GM18519 (cell line): ENCODE measurements around the gene NKIRAS1.

Experiments used
- ATAC-seq: cut with Tn5 transposase; IDR thresholded peaks from one replicate; pipeline ENCODE4 v1.9.1; 2021; ENCODE audit warnings: mild to moderate bottlenecking, moderate library complexity; ENCODE audit not compliant: unreplicated experiment, low FRiP score

Gene NKIRAS1

DNA sequence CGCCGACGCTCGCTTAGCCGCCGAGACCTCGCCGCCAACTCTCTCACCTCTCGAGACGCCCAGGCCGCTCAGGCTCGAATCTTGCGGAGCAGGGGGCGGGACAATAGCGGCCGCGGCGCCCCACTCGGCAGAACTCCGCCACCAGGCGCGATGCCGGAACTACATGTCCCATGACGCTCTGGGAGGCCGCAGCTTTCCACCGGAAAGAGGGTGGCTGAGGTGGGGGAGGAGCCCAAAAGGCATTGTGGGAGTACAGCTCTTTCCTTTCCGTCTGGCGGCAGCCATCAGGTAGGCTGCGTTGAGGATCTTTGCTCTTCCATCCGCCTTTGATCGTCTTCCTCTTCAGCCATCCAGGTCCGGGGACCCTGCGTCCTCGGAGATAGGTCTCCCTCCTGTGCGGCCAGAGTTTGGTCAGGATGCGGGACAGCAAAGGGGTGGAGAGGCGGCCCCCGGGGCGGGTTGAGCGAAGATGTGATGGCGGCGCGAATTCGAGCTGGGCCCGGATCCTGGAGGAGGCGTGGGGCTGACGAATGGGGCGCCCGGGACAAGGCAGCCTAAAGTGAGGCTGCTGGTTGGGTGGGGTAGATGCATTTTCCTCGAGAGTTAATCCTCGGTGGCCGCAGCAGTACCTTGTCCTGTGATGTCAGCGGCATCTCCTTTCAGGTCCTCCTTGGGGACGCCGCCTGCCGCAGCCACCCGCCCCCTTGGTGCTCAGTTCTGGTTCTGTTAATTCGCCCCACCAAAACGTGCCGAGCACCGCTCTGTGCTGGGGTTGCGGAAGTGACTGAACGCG is at the start of gene NKIRAS1, which contains the start of gene RPL15:
Gene NKIRAS1, minus strand, starts transcription at position 105 of the 793 bp plus-strand sequence. CDS start 6,086 bp downstream, outside the sequence.
Gene RPL15, plus strand, starts transcription at position 247 of the 793 bp plus-strand sequence. CDS start 728 bp downstream, outside the sequence.
- ATAC-seq = peak; percentile 90

DNA sequence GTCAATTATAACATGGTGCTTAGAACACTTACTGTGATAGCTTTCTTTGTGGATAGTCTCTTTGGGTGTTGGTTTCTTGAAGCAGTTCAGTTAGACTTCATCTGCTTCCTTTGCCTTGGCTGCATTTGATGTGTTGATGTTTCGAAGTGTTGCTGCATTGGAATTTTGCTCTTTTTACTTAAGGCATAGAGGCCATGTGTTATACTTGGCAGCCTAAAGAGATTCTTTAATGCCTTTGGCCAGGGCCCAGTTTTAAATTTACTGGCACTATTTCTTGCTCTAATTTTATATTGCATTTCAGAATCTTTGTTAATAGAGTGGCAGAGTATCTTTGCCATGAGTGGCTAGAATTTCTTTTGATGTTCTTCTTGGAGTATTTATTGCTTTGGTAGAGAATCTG is 49.5 kb upstream of the NKIRAS1 start:
- ATAC-seq = no peak

DNA sequence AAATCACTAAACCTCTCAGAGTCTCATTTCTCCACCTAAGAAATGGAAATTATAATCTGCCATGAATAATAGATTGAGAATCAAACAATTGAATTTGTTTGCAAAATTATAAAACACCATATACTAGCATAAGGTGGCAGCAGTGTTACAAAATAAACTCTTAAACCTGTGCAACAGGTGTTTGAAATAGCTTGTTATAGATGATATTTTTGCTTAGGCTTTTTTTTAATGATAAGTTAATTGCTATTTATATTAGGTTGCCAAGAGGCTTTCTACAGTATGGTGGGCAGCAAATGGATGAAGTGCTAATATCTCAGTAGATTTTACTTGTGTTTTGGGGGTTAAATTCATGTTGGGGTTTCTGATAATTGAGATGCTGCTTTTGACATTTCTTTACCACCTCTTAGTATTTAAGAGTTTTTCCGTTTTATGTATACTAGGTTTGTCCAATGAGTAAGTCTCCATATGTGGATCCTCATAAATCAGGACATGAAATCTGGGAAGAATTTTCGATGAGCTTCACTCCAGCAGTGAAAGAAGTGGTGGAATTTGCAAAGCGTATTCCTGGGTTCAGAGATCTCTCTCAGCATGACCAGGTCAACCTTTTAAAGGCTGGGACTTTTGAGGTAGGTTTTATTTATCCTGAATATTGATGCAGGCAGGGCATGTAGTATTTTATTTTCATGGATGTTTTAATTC is 47.9 kb upstream of the NKIRAS1 start:
- no peak for ATAC-seq

DNA sequence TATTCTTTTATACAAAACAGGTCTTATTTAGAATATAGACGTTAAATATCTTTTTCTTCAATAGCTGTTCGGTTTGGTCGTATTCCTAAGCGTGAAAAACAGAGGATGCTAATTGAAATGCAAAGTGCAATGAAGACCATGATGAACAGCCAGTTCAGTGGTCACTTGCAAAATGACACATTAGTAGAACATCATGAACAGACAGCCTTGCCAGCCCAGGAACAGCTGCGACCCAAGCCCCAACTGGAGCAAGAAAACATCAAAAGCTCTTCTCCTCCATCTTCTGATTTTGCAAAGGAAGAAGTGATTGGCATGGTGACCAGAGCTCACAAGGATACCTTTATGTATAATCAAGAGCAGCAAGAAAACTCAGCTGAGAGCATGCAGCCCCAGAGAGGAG is 45.1 kb upstream of the NKIRAS1 start:
- no peak for ATAC-seq

DNA sequence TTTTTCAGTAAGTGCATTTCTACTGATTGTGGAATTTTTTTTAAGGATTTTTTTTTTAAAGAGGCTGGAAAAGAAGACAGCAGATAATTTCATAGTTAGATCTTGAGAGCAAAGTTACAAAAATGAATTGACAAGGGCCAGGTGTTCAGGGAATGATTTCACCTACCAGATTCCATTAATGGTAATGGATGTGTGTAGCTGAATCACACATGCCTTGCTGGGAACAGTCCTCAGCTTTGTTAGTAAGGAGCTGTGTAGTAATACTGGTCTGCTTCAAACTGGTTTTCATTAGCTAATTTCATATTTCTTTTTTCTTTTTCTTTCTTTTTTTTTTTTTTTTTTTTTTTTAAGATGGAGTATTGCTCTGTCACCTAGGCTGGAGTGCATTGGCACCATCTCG is 44.3 kb upstream of the NKIRAS1 start:
- no peak for ATAC-seq

DNA sequence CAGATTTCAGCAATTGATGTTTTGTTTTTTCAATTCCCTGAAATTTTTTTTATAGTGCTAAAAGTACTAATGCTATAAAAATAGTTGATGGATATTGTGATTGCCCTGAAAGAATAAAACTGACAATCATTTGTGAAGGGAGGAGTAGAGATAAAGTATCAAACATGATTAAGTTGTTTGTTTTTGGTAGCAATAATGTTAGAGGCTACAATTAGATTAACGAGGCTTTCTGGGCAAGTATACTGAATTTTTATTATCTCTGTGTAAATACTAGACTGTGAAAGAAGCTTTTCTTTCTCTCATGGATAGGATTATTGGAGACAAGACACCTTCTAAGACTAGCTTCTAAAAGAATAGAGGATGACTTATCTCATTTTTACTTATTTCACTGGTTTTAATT is 43.9 kb upstream of the NKIRAS1 start:
- ATAC-seq = no peak

DNA sequence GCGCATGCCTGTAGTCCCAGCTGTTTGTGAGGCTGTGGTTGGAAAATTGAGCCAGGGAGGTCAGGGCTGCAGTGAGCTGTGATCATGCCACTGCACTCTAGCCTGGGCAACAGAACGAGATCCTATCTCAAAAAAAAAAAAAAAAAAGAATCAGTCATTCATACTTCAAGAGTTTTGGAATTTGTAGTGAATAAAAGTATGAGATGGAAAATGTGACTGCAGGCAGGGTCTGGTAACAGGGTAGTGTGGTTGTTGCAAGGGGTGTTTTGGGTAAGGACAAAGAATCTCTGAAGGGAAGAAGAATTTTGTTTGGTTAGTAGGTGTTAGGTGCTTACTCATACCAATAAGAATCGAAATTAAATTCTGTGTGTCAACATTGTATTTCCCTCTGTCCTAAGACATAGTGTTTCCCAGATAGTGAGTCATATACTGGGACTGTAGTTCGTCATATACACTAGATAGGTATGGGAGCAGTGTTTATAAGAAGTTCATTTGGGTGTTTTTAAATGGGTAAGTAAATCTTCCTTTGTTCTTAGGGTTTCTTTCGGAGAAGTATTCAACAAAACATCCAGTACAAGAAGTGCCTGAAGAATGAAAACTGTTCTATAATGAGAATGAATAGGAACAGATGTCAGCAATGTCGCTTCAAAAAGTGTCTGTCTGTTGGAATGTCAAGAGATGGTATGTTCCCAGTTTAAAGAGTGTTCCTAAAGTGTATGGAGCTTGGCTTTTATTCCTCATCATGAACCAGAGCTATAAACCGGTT is 42.5 kb upstream of the NKIRAS1 start:
- no peak for ATAC-seq

DNA sequence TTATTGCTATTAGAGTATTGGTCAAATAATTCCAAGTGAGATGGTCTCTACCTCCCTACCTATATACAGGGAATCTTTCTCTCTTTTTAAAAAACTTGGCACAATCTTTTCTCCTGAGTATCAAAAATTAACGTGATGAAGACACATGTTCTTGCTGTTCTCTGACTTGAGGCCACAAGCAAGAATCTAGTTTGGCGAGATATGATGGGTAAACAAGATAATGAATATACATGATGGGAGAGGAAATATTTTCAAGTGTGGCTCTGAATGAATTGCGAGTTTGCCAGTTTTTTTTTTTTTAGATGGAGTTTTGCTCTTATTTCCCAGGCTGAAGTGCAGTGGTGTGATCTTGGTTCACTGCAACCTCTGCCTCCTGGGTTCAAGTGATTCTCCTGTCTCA is 39.9 kb upstream of the NKIRAS1 start:
- no peak for ATAC-seq

DNA sequence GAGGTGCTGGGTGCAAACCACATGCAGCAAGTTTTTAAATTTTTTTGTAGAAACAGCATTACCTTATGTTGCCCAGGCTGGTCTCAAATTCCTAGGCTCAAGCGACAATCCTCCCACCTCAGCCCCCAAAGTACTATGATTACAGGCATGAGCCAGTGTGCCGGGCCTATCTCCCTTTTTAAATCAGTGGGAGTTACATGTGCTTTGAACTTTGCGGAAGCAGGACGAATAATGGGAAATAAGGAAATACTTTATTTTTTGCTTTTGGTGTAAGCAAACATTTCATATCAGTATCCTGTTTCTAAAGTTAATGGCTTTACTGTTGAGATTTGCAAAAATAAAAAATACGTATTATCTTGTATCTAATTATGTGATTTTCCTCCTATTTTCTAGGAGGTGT is 37.4 kb upstream of the NKIRAS1 start:
- ATAC-seq = no peak

DNA sequence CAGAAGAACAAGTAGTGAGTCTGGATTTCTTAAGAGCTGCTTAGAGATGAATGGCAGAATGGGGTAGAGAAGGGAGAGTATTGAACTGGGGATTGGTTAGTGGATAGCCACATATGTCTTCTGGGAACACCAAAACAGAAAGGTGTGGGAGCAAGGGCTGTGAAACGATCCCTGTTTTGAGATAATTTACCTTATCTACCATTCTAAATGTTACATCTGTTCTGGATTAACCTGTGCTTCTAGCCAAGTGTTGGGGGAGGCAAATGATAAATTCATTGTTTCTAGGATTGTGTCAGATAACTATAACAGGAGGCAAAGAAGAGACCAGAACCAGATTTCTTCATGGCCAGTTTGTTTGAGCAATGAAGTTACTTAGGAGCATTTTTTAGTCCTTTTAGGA is 36.7 kb upstream of the NKIRAS1 start:
- no peak for ATAC-seq

DNA sequence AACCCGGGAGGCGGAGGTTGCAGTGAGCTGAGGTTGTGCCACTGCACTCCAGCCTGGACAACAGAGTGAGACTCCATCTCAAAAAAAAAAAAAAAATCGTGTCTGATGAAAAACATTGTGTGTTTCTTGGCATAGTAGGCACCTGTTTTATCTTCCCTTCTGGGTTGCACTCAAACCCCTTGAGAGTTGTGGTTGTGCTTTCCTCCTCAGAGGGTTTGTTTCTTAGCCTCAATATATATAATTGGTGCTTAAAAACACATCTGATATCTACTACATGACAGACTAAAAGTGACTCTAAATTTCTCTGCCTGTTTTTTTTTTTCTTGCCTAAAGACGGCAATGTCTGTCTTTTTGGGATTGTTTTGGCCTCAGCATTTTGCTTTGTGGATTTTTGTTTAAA is 35.9 kb upstream of the NKIRAS1 start:
- peak; percentile 31 for ATAC-seq

DNA sequence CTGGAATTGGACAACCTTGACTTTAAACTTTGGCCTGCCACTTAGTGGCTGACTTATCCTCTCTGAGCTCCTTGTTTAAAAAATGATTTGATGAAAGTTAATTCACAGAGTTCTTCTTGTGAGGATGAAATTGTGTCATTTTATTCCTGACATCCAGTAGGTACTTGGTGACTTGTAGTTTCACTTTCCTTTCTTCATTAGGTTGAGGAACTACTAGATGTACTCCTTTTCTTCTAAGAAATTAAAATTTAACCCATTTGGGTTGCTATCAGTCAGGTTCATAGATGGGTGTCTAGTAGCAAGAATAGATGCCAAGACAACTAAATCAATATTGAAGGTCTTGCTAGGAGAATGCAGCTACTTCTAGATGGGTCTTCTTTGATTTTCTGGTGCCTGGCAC is 33.5 kb upstream of the NKIRAS1 start:
- no peak for ATAC-seq

DNA sequence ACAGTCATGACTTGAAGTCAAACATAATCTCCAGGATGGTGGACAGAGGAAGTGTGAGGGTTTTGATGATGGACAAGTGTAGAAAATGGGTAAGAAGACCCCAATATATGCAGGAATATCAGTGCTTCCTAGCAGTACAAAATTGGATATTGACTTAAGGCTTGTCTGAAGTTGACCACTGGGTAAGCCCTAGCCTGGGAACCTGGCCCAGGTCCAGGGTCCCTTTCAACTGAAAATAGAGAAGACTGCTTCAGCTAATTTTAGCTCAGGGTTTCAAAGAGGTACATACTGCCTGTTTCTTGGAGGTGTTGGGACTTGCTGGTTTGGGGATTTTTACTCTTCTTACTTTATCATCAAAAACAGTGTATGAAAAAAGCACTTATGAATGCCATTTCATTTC is 33.0 kb upstream of the NKIRAS1 start:
- ATAC-seq = no peak

DNA sequence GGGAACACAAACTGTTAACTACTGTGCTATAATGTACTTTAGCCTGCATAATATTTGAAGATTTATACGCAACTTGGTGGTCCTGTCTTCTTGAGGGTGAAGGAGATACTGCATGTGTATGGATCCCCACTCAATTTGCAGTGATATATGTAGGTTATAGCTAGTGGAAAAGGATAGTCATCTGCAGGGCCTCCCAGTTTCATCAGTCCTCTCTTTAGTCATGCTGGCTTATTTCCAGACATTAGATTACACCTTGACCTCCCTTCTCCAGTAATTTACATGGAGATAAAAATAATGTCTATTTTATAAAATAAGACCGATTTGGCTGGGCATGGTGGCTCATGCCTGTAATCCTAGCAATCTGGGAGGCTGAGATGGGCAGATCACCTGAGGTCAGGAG is 32.0 kb upstream of the NKIRAS1 start:
- no peak for ATAC-seq

DNA sequence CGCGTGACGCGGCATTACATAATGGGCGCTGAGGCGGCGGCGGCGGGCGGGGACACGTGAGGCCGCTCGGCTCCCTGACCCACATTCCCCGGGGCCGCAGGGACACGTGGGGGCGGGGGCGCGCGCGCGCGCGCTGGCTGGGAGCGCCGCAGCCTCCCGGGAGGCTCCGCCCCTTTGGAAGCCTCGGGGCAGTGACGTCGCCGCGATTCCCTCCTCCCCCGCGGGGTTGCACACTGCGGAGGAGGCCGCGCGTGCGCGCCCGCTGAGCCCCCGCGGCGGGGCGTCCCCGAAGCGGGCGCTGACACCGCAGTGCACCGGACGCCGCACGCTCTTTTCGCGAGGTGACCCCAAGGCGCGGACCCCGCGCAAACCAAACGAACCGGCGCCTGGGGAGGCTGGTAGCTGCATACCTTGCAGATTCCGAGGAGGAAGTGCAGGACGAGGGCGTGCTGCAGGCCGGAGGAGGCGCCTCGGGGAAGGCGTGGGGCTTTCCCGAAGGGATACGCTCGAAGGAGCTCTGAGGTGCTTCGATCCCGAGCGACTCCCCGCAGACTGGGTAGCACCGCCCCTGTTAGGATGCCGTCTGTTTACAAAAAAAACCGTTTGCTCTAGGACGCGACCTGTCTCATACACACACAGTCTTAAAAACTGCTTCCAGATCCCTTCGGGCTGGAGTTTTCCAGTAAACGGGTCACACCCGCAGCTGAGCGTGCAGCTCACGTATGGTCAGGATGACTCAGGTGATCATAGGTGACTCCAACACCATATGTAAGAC is 29.3 kb upstream of the NKIRAS1 start:
- ATAC-seq = peak; percentile 66

DNA sequence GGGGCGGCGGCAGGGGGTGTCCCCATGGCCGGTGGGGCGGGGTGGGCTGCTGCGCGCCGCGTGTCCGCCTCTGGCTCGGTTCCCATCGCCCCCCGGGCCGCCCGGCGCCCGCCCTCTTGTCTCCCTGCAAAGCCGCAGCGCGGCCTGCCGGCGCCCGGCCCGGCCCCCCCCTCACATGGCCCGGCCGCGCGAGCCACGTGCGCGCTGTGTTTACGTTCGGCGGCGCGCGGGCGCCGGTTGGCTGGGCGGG is 28.8 kb upstream of the NKIRAS1 start:
- ATAC-seq = no peak

DNA sequence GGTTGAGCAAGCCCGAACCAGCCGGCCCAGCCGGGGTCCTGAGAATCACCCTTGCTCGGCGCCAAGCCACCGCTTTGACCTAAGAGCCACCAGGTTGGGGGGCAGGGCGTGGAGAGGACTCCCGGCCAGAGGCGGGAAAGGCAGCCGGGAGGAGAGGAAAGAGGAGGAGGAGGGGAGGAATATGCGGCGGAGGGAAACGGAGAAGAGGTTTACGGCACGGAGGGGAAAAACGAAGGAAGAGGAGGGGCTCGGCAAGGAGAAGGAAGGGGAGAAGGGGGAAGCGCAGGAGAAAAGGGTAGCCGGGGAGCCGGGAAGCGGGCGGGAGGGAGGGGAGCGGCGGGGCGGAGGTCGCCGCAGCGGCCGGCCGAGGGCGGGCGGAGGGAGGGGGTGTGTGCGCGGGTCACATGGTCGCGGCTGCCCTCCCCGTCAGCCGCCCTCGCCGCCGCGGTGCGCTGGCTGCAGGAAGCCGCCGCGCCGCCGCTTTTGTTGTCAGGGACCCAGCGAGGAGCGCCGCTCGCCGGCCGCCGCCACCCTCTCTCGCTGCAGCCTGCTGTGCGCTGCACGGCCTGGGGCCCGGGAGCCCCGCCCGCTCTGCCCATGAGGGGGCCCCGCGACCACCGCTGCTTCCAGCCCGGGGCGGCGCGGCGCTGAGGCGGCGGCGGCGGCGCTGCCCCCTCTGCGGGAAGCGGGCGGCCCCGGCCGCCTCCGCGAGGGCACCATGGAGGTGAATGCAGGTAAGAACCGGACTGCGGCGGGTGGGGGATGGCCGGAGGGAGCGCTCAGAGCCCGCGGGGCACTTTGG is 28.3 kb upstream of the NKIRAS1 start, which contains the start of gene NR1D2:
Gene NR1D2, plus strand, starts transcription at position 426 of the 802 bp plus-strand sequence. Its CDS starts 293 bp downstream, at position 719.
- ATAC-seq = peak; percentile 37

DNA sequence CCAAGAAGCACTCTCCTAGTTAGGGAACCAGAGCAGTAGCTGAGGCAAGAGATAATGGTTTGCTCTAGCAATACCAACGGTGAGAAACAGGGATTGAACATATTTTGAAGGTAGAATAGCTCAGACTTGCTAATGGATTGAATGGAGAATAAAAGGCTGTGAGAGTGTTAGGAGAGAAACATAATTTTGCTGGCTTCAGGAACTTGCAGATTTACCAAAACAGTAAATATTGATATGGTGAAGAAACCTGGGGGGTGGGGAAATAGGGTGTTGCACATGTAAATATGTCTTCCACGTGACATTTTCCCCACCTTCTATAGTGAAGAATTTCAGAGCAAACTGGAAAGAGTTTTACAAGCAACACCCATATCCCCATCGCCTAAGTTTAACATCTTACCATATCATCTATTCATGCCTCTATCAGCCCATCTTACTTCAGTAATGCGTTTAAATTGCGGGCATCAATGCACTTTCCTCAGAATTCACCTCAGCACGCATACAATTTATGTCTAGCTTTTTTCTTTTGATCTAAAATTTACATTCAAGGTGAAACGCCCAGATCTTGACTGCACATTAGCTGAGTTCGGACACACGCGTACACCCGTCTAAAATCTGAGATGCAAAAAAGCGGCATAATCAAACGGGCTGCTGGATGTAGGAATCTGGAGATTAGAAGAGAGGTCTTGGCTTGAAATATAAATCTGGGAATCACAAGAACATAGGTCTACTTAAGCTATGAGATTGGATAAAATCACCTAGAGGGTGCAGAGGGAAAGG is 27.4 kb upstream of the NKIRAS1 start:
- no peak for ATAC-seq

DNA sequence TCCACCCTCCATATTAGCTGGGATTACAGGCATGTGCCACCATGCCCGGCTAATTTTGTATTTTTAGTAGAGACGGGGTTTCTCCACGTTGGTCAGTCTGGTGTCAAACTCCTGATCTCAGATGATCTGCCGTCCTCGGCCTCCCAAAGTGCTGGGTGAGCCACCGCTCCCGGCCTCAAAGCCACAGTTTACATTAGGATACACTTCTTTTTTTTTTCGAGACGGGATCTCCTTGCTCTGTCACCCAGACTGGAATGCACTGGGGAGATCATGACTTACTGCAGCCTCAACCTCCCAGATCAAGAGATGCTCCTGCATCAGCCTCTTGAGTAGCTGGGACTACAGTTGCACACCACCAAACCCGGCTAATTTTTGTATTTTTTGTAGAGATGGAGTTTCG is 25.8 kb upstream of the NKIRAS1 start:
- no peak for ATAC-seq
